DND-41 (cell line): ENCODE data around the gene HIBADH.

Experiments
- ATAC-seq: fragments of 200-7000 bp; cut with Tn5 transposase; 3 replicates; pipeline ENCODE4 v1.9.1; 2021; ENCODE audit warnings: low read depth; ENCODE audit not compliant: insufficient read depth
- DNase-seq: peaks from one replicate; pipeline ENCODE4 v3.0.0-alpha.2; 2020
- H2AFZ ChIP-seq: 2 replicates; pipeline ENCODE4 v1.6.0; 2012; ENCODE audit warnings: low read depth, low read length
- H3K27ac ChIP-seq: 2 replicates; pipeline ENCODE4 v1.5.1; 2012; ENCODE audit warnings: low read length, inconsistent platforms
- H3K27me3 ChIP-seq: fragments of 200-600 bp; sonication (generic); 2 replicates; pipeline ENCODE4 v1.6.0; 2012; ENCODE audit warnings: low read length, mild to moderate bottlenecking, inconsistent platforms; ENCODE audit not compliant: insufficient read depth, poor library complexity
- H3K36me3 ChIP-seq: 2 replicates; pipeline ENCODE4 v1.5.1; 2012; ENCODE audit warnings: low read length, inconsistent platforms; ENCODE audit not compliant: insufficient read depth
- H3K4me1 ChIP-seq: 2 replicates; pipeline ENCODE4 v1.5.1; 2012; ENCODE audit warnings: mild to moderate bottlenecking, low read length; ENCODE audit not compliant: insufficient read depth
- H3K4me2 ChIP-seq: 2 replicates; pipeline ENCODE4 v1.6.0; 2012; ENCODE audit warnings: mild to moderate bottlenecking, moderate library complexity, low read length, inconsistent platforms; ENCODE audit not compliant: insufficient read depth
- H3K4me3 ChIP-seq, 2 experiments: fragments of 200-600 bp in 1 of 2; shearing (Covaris generic) in 1 of 2; 2 replicates each; pipeline ENCODE4 v1.5.1; 2012 to 2016; ENCODE audit warnings: inconsistent platforms in 2 of 2, low read length in 2 of 2, mild to moderate bottlenecking in 2 of 2, low read depth in 1 of 2, moderate library complexity in 1 of 2
- H3K79me2 ChIP-seq: 2 replicates; pipeline ENCODE4 v1.6.0; 2012; ENCODE audit warnings: low read length, inconsistent platforms; ENCODE audit not compliant: insufficient read depth
- H3K9ac ChIP-seq: 2 replicates; pipeline ENCODE4 v1.6.0; 2012; ENCODE audit warnings: low read depth, mild to moderate bottlenecking, inconsistent platforms, low read length, moderate library complexity
- H3K9me3 ChIP-seq: 2 replicates; pipeline ENCODE4 v1.5.1; 2012; ENCODE audit warnings: low read length, moderate library complexity, mild to moderate bottlenecking, inconsistent platforms; ENCODE audit not compliant: insufficient read depth, severe bottlenecking
- H4K20me1 ChIP-seq: 2 replicates; pipeline ENCODE4 v1.6.0; 2012; ENCODE audit warnings: low read length; ENCODE audit not compliant: insufficient read depth
- CTCF ChIP-seq: IDR thresholded peaks from 2 replicates; pipeline ENCODE4 v1.5.1; 2012; ENCODE audit warnings: borderline replicate concordance, low read length, moderate library complexity, mild to moderate bottlenecking; ENCODE audit not compliant: poor library complexity, severe bottlenecking; ENCODE audit errors: extremely low read depth
- EZH2 ChIP-seq: IDR thresholded peaks from 3 replicates; pipeline ENCODE4 v1.6.1; 2012; ENCODE audit warnings: borderline replicate concordance, low read depth, mild to moderate bottlenecking, moderate library complexity, low read length, inconsistent platforms; ENCODE audit not compliant: severe bottlenecking

HIBADH gene

GRCh38 chr7:27501001-27501400 is 161.7 kb downstream of the HIBADH start:
- ATAC-seq (peak; percentile 19; the same call in 1 of the 3 replicates), DNase-seq (no peak)
- Histone ChIP-seq H4K20me1 (no peaks in the 10 kb centered on the region), H3K27me3 (no peaks in the 10 kb centered on the region), H3K4me2 (no peak overlapping the region), H3K9me3 (no peaks in the 10 kb centered on the region), H2AFZ (no peak overlapping the region), H3K4me1 (no peaks in the 10 kb centered on the region), H3K9ac (no peak overlapping the region), H3K79me2 (no peaks in the 10 kb centered on the region), H3K27ac (no peak overlapping the region), H3K4me3 (no peak overlapping the region), H3K36me3 (no peaks in the 10 kb centered on the region)
- no peak for TF ChIP-seq CTCF
- TF ChIP-seq EZH2, result no peak

GRCh38 chr7:27492224-27492623 is 170.5 kb downstream of the HIBADH start:
- no peak overlapping the region for H3K4me2 ChIP-seq
- no peaks in the 10 kb centered on the region for H4K20me1 ChIP-seq
- no peaks in the 10 kb centered on the region for H3K36me3 ChIP-seq
- no peaks in the 10 kb centered on the region for H3K9me3 ChIP-seq
- H3K27ac ChIP-seq, result no peak overlapping the region
- peaks cover 6% of the 10 kb centered on the region for H3K27me3 ChIP-seq
- no peak for TF ChIP-seq EZH2
- TF ChIP-seq CTCF, result no peak
- ATAC-seq, result no peak
- H3K4me3 ChIP-seq, result no peak overlapping the region
- H3K9ac ChIP-seq, result no peak overlapping the region
- no peak overlapping the region for H2AFZ ChIP-seq
- no peaks in the 10 kb centered on the region for H3K79me2 ChIP-seq
- DNase-seq, result no peak
- no peaks in the 10 kb centered on the region for H3K4me1 ChIP-seq

GRCh38 chr7:27491534-27491933 is 171.1 kb downstream of the HIBADH start:
- H2AFZ ChIP-seq, result no peak overlapping the region
- no peak overlapping the region for H3K4me3 ChIP-seq
- H3K27me3 ChIP-seq, result peaks cover 6% of the 10 kb centered on the region
- no peaks in the 10 kb centered on the region for H3K79me2 ChIP-seq
- no peaks in the 10 kb centered on the region for H4K20me1 ChIP-seq
- no peaks in the 10 kb centered on the region for H3K9me3 ChIP-seq
- DNase-seq (no peak), ATAC-seq (no peak)
- TF ChIP-seq EZH2 (no peak), CTCF (no peak)
- no peak overlapping the region for H3K27ac ChIP-seq
- H3K36me3 ChIP-seq, result no peaks in the 10 kb centered on the region
- H3K4me2 ChIP-seq, result no peak overlapping the region
- H3K9ac ChIP-seq, result no peak overlapping the region
- H3K4me1 ChIP-seq, result no peaks in the 10 kb centered on the region

- H3K4me1 ChIP-seq, result no peaks in the 10 kb centered on the region
- no peak overlapping the region for H3K27ac ChIP-seq
- H3K4me2 ChIP-seq, result no peak overlapping the region
- no peaks in the 10 kb centered on the region for H4K20me1 ChIP-seq
- DNase-seq (no peak), ATAC-seq (no peak)
- no peak for TF ChIP-seq CTCF
- TF ChIP-seq EZH2, result no peak
- H2AFZ ChIP-seq, result no peak overlapping the region
- H3K79me2 ChIP-seq, result no peaks in the 10 kb centered on the region
- H3K9me3 ChIP-seq, result no peaks in the 10 kb centered on the region
- H3K36me3 ChIP-seq, result no peaks in the 10 kb centered on the region
- no peak overlapping the region for H3K4me3 ChIP-seq
- H3K27me3 ChIP-seq, result peaks cover 6% of the 10 kb centered on the region
- H3K9ac ChIP-seq, result no peak overlapping the region
Measured at GRCh38 chr7:27487509-27487908, 175.2 kb downstream of the HIBADH start.
